Measurements from ENCODE around the gene IFT81.

DNA sequence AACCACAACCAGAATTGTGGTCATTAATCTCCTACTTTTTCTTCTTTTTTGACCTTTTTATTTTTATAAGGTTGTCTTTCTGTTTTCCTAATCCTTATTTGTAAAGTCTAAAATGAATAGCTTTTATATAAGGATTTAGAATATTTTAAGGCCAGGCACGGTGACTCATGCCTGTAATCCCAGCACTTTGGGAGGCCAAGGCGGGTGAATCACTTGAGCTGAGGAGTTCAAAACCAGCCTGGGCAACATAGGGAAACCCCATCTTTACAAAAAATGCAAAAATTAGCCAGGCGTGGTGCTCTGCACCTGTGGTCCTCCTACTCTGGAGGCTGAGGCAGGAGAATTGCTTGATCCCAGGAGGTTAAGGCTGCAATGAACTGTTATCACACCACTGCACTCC, 55.1 kb downstream of the IFT81 start:
- no peak for TF ChIP-seq POLR2A (IDR thresholded peaks at IDR 0.05; ENCODE audit: low read depth, low read length)
- TF ChIP-seq TAF1 (IDR thresholded peaks at IDR 0.05; ENCODE audit: borderline replicate concordance, low read depth, low read length), result no peak
- TF ChIP-seq POLR2AphosphoS5 (IDR thresholded peaks at IDR 0.05; ENCODE audit: low read depth, low read length), result no peak

Data from GM12892 (cell line).